Nephron (organoid): ENCODE measurements around the gene EIF1.
"Not testable (repeated sequence)": the region's sequence is repeated elsewhere in the genome, so short reads cannot be mapped to it uniquely, and the experiment has no call there.

Source experiments
- H3K27ac Mint-ChIP-seq, 3 experiments: 2 replicates each; pipeline ENCODE4 v1.8.0; 2020; ENCODE audit warnings: mixed read lengths in 3 of 3, mild to moderate bottlenecking in 2 of 3, moderate library complexity in 1 of 3
- H3K27me3 Mint-ChIP-seq: 2 replicates; pipeline ENCODE4 v1.8.0; 2021; ENCODE audit warnings: low read depth, mild to moderate bottlenecking, moderate library complexity, mixed read lengths
- H3K36me3 Mint-ChIP-seq: 2 replicates; pipeline ENCODE4 v1.8.0; 2020; ENCODE audit warnings: low read depth, mixed read lengths
- H3K4me1 Mint-ChIP-seq: 2 replicates; pipeline ENCODE4 v1.8.0; 2020; ENCODE audit warnings: mixed read lengths
- H3K4me3 Mint-ChIP-seq, 3 experiments: 2 replicates each; pipeline ENCODE4 v1.8.0; 2020; ENCODE audit warnings: mild to moderate bottlenecking in 3 of 3, mixed read lengths in 3 of 3, moderate library complexity in 2 of 3
- H3K9me3 Mint-ChIP-seq: 2 replicates; pipeline ENCODE4 v1.8.0; 2020; ENCODE audit warnings: mixed read lengths
- TF ChIP-seq, protein P1 (sequence below), 3 experiments: fragments of 200-600 bp; sonication (generic); IDR thresholded peaks; one replicate each; pipeline ENCODE4 v1.5.0; 2021; ENCODE audit warnings: antibody characterized with exemption in 3 of 3; ENCODE audit not compliant: unreplicated experiment in 3 of 3

EIF1 gene

DNA sequence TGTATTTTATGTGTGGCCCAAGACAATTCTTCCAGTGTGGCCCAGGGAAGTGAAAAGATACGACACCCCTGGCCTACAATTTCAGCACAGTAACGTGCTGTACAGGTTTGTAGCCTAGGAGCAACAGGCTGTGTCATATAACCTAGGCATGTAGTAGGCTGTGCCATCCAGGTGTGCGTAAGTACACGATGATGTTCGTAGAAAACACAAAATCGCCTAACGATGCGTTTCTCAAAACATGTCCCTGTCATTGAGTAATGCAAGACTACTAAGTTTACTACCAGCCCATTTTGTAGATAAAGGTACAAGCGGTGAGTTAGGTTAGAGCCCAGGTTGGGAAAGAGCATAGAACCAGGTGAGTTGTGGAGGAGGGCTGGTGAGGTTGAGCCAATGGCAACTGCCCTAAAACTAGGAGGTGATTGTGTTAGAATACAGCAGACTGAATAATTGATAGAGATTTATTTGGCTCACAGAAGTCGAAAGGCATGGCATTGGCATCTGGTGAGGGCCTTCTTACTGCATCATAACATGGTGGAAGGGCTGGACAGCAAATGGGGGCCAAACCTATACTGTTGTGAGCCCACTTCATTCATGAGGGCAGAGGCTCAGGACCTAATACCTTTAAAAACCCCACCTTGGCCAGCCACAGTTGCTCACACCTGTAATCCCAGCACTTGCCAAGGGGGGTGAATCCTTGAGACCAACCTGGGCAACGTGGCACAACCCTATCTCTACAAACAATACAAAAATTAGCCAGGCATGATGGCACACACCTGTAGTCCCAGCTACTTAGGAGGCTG is 4.2 kb downstream of the EIF1 start:
- H3K27ac Mint-ChIP-seq = no peak overlapping the region
- H3K4me3 Mint-ChIP-seq = no peak overlapping the region
- H3K9me3 Mint-ChIP-seq = no peaks in the 10 kb centered on the region
- peaks cover 30% of the 10 kb centered on the region for H3K4me1 Mint-ChIP-seq
- TF ChIP-seq, protein P1, sequence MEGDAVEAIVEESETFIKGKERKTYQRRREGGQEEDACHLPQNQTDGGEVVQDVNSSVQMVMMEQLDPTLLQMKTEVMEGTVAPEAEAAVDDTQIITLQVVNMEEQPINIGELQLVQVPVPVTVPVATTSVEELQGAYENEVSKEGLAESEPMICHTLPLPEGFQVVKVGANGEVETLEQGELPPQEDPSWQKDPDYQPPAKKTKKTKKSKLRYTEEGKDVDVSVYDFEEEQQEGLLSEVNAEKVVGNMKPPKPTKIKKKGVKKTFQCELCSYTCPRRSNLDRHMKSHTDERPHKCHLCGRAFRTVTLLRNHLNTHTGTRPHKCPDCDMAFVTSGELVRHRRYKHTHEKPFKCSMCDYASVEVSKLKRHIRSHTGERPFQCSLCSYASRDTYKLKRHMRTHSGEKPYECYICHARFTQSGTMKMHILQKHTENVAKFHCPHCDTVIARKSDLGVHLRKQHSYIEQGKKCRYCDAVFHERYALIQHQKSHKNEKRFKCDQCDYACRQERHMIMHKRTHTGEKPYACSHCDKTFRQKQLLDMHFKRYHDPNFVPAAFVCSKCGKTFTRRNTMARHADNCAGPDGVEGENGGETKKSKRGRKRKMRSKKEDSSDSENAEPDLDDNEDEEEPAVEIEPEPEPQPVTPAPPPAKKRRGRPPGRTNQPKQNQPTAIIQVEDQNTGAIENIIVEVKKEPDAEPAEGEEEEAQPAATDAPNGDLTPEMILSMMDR (IDR thresholded peaks at IDR 0.05; ENCODE audit: unreplicated experiment in 3 of 3) = no peak
- H3K27me3 Mint-ChIP-seq = no peaks in the 10 kb centered on the region
- H3K36me3 Mint-ChIP-seq = peaks cover 53% of the 10 kb centered on the region

DNA sequence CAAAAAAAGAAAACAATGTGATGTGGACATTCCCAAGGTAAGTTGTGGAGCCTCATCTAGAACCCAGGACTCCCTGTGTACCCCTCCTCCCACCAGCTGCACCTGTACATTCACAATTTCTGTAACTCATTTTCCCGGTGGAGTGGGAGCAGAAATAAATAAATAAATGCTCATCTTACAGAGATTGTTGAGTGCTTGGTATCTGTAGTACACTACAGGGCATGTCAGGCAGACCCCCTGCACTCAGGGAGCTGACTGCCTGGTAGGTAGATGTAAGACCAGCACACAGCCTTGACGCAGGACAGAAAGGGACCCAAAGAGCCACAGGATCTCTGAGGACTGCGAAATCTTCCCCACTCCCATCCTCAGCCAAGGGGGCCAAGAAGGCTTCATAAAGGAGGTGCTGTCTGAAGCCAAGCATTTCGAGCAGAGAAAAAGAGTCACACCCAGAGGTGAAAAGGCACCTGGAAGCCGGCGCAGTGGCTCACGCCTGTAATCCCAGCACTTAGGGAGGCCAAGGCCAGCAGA is 6.5 kb downstream of the EIF1 start:
- Mint-ChIP-seq H3K4me3 (no peak overlapping the region), H3K9me3 (no peaks in the 10 kb centered on the region), H3K27me3 (no peaks in the 10 kb centered on the region), H3K4me1 (peaks cover 18% of the 10 kb centered on the region), H3K27ac (peak overlapping the region in 1 of 3 experiments; percentile 57), H3K36me3 (peaks cover 46% of the 10 kb centered on the region)
- TF ChIP-seq, protein P1 (IDR thresholded peaks at IDR 0.05; ENCODE audit: unreplicated experiment in 3 of 3) = no peak

DNA sequence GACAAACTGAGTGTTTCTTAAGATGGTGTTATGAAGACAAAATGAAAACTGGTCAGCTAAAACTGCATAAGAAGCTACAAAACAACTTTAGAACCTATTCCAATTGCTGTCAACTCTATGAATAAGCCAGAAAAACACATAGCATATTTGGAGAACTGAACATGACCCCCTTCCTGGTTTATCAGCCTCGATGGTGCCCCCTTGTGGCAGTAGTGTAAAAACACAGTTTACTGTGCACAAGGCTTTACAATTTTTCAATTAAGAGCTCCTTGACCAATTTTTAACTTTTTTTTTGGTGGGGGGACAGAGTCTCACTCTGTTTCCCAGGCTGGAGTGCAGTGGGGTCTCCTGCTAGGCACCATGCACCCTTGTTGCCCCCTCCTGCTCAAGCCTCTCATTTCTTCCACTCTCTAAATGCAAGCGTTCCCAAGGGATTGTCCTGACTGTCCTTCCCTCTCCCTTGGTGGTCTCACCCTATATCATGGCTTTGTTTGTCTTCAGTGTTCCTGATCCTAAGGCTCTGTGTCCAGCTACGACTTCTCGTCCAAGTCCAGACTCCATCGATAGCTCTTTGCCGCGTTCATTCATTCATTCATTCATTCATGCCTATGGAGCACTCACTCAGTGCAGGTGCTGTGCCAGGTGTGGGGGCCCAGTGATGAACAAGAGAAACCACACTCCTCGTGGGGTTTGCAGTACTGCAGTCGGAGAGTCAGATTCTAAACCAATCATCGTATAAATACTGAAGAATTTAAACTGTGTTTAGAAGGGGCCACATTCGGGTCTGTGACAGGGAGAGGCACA is 7.5 kb downstream of the EIF1 start:
- peaks cover 18% of the 10 kb centered on the region for H3K4me1 Mint-ChIP-seq

DNA sequence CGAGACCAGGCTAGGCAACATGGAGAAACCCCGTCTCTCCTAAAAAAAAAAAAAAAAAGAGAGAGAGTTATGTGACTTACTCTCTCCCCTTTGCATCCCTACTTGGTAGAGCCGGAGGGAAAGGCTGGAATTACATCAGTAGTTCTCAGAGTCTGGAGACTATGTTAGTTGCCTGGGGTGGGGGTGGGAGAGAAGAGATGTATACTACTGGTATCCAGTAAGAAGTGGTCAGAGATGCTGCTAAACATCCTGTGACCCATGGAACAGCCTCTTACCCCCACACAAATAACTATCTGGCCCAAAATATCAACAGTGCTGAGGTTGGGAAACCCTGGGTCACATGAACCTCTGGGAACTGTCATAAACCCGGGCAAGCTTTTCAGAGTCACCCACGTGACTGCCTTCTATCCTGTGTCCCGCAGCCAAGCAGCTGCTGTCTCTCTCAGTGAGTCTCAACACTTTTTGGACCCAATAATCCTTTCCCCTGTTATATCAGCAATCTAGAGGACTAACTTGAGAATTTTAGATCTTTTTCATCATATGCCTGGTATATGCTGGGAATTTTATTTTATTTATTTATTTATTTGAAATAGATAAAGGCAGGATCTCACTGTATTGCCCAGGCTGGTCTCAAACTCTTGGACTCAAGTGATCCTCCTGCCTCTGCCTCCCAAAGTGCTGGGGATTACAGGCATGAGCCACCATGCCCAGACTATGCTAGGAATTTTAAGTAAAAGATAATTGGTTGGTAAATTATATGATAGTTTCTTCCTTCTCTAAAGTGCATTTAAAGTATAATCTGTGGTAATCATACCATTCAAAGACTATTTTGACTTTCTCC is 8.7 kb downstream of the EIF1 start:
- H3K27me3 Mint-ChIP-seq = no peaks in the 10 kb centered on the region

More for the DNA sequence above, 7.5 kb downstream of the EIF1 start:
- TF ChIP-seq, protein P1 (IDR thresholded peaks at IDR 0.05; ENCODE audit: unreplicated experiment in 3 of 3) = peak; percentile 75 to 82 (median 78)
- Mint-ChIP-seq H3K9me3 (no peaks in the 10 kb centered on the region), H3K36me3 (peaks cover 36% of the 10 kb centered on the region), H3K27me3 (no peaks in the 10 kb centered on the region), H3K27ac (peak overlapping the region; percentile 57 to 81 (median 74)), H3K4me3 (peak overlapping the region; percentile 26 to 62 (median 53))

DNA sequence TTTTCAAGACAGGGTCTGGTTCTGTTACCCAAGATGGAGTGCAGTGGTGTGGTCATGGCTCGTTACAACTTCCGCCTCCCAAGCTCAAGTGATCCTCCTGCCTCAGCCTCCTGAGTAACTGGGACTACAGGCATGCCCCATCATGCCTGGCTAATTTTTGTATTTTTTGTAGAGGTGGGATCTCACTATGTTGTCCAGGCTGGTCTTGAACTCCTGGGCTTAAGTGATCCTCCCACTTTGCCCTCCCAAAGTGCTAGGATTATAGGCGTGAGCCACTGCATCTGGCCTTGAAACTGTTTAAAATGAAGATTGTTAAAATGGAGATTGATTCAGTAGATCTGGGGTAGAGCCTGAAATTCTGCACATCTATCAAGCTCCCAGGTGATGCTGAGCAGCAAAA is 12.2 kb downstream of the EIF1 start:
- H3K27ac Mint-ChIP-seq, H3K36me3 Mint-ChIP-seq, H3K9me3 Mint-ChIP-seq, H3K27me3 Mint-ChIP-seq, H3K4me3 Mint-ChIP-seq: not testable (repeated sequence)
- H3K4me1 Mint-ChIP-seq = peaks cover 23% of the 10 kb centered on the region

More for the DNA sequence above, 8.7 kb downstream of the EIF1 start:
- peak overlapping the region in 1 of 3 experiments; percentile 47 for H3K27ac Mint-ChIP-seq
- peaks cover 18% of the 10 kb centered on the region for H3K4me1 Mint-ChIP-seq
- no peak overlapping the region for H3K4me3 Mint-ChIP-seq
- peaks cover 24% of the 10 kb centered on the region for H3K36me3 Mint-ChIP-seq
- H3K9me3 Mint-ChIP-seq = no peaks in the 10 kb centered on the region
- TF ChIP-seq, protein P1 (IDR thresholded peaks at IDR 0.05; ENCODE audit: unreplicated experiment in 3 of 3) = no peak
